Upper lobe of right lung (tissue), 1 donor: Measurements from ENCODE around the gene IL36A. TPM values are rescaled to one million over a fixed set of nuclear protein-coding genes. Genes with fewer than 3 reads are reported as not detected.

Experiments
- ATAC-seq: fragments of 200-7000 bp; cut with Tn5 transposase; one replicate; pipeline ENCODE4 v1.9.1; 2020; ENCODE audit warnings: mild to moderate bottlenecking, moderate library complexity
- DNase-seq: peaks from one replicate; pipeline ENCODE4 v3.0.0-alpha.2; 2020
- H3K27ac ChIP-seq: fragments of 200-600 bp; one replicate; pipeline ENCODE4 v1.8.0; 2022
- H3K27me3 ChIP-seq: fragments of 200-600 bp; one replicate; pipeline ENCODE4 v1.8.0; 2022; ENCODE audit warnings: mild to moderate bottlenecking
- H3K36me3 ChIP-seq: fragments of 200-600 bp; one replicate; pipeline ENCODE4 v1.8.0; 2022
- H3K4me1 ChIP-seq: fragments of 200-600 bp; one replicate; pipeline ENCODE4 v1.8.0; 2022
- H3K4me3 ChIP-seq: fragments of 200-600 bp; one replicate; pipeline ENCODE4 v1.8.0; 2022; ENCODE audit warnings: mild to moderate bottlenecking
- H3K9me3 ChIP-seq: fragments of 200-600 bp; one replicate; pipeline ENCODE4 v1.8.0; 2022
- CTCF ChIP-seq: fragments of 200-600 bp; IDR thresholded peaks from one replicate; pipeline ENCODE4 v1.8.0; 2022; ENCODE audit warnings: antibody characterized with exemption
- intact Hi-C: fragments of 100-400 bp; cut with DNase I; formaldehyde crosslinking; loops from one replicate; pipeline ENCODE4 v1.11.0; 2022
- total RNA-seq: library from RNA; stranded (reverse); fragmentation: NEBNext Ultra II Directional; extraction: Animal tissue kit (Norgen Biotek cat#: 25700); gene quantifications from one replicate; pipeline ENCODE4 v1.2.1, GENCODE V29; 2021
- donor health status: DM: no; HTN: yes; CAD: no; lungs with severe emphysema.

The IL36A gene
- total RNA-seq, 1 donor from 2014 or later = not detected

- no peaks in the 10 kb centered on the region for H3K36me3 ChIP-seq
- no peak overlapping the region for H3K4me3 ChIP-seq
- ATAC-seq (no peak), DNase-seq (no peak)
- no peak for TF ChIP-seq CTCF
- intact Hi-C loops = no loop called here
- H3K27ac ChIP-seq = no peak overlapping the region
- H3K27me3 ChIP-seq = no peaks in the 10 kb centered on the region
- H3K9me3 ChIP-seq = no peaks in the 10 kb centered on the region
- no peaks in the 10 kb centered on the region for H3K4me1 ChIP-seq
These were observed 33.0 kb downstream of the IL36A start for GRCh38 chr2:113038291-113038690.

- no peaks in the 10 kb centered on the region for H3K27me3 ChIP-seq
- DNase-seq = no peak
- TF ChIP-seq CTCF = no peak
- H3K9me3 ChIP-seq = no peaks in the 10 kb centered on the region
- ATAC-seq = no peak
- H3K27ac ChIP-seq = no peak overlapping the region
- intact Hi-C loops = no loop called here
- no peak overlapping the region for H3K4me3 ChIP-seq
- H3K36me3 ChIP-seq = no peaks in the 10 kb centered on the region
- no peaks in the 10 kb centered on the region for H3K4me1 ChIP-seq
These were observed 33.9 kb downstream of the IL36A start for GRCh38 chr2:113039158-113039557.

- DNase-seq (no peak), ATAC-seq (no peak)
- no peak overlapping the region for H3K27ac ChIP-seq
- no peaks in the 10 kb centered on the region for H3K9me3 ChIP-seq
- TF ChIP-seq CTCF = no peak
- H3K4me3 ChIP-seq = no peak overlapping the region
- intact Hi-C loops = no loop called here
- no peaks in the 10 kb centered on the region for H3K36me3 ChIP-seq
- no peaks in the 10 kb centered on the region for H3K27me3 ChIP-seq
- no peaks in the 10 kb centered on the region for H3K4me1 ChIP-seq
These were observed 34.5 kb downstream of the IL36A start for GRCh38 chr2:113039719-113040118.

- Histone ChIP-seq H3K9me3 (no peaks in the 10 kb centered on the region), H3K4me3 (no peak overlapping the region), H3K27ac (no peak overlapping the region), H3K27me3 (no peaks in the 10 kb centered on the region), H3K36me3 (no peaks in the 10 kb centered on the region), H3K4me1 (no peaks in the 10 kb centered on the region)
- ATAC-seq (no peak), DNase-seq (no peak)
- peak; percentile 10 for TF ChIP-seq CTCF
- intact Hi-C loops = no loop called here
These were observed 36.6 kb downstream of the IL36A start for GRCh38 chr2:113041871-113042270.

- H3K27me3 ChIP-seq = no peaks in the 10 kb centered on the region
- ATAC-seq (no peak), DNase-seq (no peak)
- intact Hi-C loops = no loop called here
- no peak overlapping the region for H3K27ac ChIP-seq
- H3K4me1 ChIP-seq = no peaks in the 10 kb centered on the region
- no peak overlapping the region for H3K4me3 ChIP-seq
- no peaks in the 10 kb centered on the region for H3K36me3 ChIP-seq
- no peaks in the 10 kb centered on the region for H3K9me3 ChIP-seq
- TF ChIP-seq CTCF = no peak
These were observed 41.2 kb downstream of the IL36A start for GRCh38 chr2:113046465-113046864.
